ENCODE data around the gene RPRD1B.

The RPRD1B gene, protein sequence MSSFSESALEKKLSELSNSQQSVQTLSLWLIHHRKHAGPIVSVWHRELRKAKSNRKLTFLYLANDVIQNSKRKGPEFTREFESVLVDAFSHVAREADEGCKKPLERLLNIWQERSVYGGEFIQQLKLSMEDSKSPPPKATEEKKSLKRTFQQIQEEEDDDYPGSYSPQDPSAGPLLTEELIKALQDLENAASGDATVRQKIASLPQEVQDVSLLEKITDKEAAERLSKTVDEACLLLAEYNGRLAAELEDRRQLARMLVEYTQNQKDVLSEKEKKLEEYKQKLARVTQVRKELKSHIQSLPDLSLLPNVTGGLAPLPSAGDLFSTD

DNA sequence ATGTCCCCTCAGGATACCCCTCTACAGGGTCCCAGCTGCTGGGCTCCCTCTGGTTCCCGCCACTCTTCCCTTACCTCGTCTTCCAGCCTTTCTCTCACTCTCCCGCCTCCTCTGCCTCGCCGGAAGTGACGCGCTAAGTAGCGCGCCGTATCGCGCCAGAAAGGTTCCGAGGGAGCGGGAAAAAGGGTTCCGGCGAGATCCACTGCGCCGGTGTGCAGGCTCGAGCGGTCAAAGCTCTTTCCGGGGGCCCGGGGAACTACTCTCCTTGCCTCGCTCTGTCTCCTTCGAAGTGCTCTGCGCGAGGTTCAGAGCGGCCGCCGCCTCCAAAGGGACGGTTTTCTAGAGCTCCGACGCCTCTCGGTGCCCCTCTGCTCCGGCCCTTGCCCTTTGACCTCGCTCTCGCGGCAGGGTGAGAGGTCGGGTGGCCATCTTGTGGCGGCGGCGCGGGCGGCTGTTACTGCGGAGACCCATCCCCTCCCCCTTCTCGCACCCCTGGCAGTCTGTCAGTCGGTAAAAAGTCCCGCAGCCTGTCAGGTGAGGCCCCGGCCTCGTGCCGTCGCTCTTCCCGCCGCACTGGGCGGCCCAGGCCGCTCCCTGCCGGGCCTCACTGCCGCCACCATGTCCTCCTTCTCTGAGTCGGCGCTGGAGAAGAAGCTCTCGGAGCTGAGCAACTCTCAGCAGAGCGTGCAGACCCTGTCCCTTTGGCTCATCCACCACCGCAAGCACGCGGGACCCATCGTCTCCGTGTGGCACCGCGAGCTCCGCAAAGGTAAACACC is at the start of gene RPRD1B, which contains the start of gene TTI1:
Gene RPRD1B, plus strand, starts transcription at position 417 of the 778 bp plus-strand sequence. Its CDS starts 202 bp downstream, at position 619.
Gene TTI1, minus strand, starts transcription at position 127 of the 778 bp plus-strand sequence. CDS start 19,640 bp downstream, outside the sequence.
- peak; percentile 85 for DNase-seq (ENCODE audit: low read depth)

DNA sequence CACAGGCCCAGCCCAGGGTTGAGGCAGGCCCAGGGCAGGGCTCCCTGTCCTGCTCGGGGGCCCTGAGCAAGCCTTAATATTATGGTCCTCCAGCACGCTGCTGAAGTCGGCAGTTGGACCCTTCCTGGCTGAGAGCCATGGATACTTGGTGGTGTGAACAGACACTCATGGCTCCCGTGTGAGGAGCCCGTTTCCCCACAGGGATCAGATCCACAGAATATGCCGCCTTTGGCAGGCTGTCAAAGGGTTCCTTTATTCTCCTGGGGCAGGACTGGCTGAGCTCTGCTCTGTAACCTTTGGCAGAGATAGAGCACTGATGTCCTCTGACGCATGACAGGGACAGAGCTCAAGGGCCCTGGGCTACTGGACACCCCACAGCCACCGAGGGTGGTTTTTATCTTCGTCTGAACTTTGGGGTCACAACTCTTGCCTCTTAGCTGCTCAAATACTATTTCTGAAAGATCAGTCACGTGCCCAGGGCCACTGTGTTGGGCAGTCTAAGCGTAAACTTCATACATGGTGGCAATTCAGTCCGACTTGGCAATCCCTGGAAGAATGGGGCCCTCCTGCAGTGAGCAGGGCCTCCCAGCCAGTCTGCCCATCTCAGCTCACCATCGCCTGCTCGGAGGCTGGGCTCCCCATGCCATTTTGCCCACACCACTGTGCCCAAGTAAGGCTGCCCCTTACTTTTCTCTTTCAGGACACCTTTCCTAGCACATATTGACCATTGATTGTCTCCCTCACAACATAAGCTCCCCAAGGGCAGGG is 49.3 kb upstream of the RPRD1B start:
- DNase-seq (ENCODE audit: low read depth), result no peak

DNA sequence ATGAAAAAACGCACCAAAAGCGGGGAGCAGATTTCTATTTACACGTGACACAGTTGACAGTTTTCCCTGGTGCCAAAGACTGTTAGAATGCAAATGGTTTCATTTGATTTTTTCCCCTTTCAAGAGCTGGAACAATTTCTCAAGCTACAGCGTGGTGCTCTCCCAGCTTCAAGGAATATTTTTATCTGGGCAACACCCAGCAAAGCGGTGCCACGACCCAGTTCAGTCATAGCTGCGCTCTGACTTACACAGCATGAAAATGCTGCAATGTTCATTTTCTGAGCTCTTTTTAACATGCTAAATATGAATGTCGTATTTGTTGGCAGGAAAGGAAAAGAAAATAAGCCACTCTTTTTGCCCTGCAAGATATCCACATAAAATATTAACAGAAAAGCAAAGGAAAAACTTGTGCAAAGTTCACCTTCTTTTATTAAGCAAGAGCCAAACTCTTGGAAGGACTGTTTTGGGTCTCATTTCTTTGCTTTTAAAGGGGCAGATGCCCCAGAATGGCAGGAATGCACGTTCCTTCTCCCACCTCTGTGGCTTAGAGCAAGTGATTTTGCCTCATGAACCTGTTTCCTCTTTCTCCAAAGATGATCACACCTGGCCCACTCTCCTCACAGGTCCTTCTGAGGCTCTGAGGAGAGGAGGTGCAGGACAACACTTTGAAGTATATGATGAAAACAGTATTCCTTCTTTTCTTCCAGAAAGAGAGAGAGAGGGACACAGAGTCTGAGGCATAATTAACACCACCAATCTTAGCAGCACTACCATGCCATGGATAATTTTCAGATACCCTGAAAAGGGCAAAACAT is 47.3 kb upstream of the RPRD1B start:
- DNase-seq (ENCODE audit: low read depth), result no peak

DNA sequence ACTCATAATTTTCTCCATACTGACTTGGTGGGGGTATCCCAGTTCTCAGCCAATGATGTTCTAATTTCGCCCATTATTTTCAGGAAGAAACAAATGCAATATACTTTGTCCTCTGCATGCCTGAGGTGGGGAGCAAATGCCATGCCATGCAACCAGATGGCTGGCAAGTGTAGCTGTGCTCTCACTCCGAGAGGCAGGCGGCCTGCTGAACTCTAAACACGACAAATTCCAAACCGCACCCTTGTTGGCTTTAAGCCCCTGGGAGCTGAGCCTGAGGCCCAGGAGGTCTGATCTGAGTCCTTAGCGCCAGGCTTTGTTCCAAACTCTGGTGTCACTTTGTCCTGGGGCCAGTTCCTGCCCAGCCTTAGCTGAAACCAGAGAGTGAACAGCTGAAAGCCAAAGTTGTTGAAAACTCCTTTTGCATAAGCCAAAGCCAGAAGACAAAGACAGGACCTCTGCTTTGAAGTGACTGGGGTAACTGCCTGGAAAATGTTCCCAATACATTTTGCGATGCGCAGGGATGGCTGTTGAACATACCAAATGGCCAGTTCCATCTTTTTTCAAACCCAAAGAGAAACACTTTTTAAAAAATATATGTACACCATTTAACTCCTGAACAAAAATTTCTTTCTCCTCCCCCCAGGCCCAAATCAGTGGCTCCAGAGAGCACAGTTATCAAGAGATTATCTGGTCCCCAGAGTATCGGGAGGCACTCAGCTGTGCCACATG is 46.5 kb upstream of the RPRD1B start:
- no peak for DNase-seq (ENCODE audit: low read depth)

DNA sequence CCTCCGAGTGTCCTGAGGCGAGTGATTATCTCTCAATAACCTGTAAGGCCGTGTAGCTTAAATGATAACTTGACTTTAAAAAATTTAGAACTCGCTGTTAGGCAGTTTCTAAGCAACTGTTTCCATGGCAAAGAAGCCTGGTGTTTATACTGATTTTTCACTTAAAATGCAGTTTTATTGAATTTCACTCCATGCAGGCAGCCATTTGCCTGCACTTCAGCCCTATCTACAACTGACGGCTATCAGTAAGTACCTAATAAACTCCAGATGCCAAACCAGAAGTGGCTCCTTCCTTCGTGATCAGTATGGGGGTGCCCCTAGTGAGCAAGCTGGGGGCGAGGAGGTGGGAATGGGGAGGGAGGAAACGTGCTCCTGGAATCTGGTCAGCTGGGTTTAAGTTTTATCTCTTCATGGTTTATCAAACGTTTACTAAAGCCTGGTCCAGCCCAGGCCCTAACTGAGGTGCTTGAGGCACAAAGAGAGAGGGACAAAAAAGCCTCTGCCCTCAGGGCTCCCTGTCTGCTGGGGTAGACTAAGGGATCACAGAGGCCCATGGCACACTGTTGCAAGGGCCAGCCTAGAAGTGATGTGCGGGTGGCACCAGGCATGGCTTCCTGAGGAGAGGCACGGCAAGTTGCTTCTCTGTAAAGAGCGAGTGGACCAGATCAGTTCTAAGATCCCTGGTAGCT is 45.8 kb upstream of the RPRD1B start:
- no peak for DNase-seq (ENCODE audit: low read depth)

DNA sequence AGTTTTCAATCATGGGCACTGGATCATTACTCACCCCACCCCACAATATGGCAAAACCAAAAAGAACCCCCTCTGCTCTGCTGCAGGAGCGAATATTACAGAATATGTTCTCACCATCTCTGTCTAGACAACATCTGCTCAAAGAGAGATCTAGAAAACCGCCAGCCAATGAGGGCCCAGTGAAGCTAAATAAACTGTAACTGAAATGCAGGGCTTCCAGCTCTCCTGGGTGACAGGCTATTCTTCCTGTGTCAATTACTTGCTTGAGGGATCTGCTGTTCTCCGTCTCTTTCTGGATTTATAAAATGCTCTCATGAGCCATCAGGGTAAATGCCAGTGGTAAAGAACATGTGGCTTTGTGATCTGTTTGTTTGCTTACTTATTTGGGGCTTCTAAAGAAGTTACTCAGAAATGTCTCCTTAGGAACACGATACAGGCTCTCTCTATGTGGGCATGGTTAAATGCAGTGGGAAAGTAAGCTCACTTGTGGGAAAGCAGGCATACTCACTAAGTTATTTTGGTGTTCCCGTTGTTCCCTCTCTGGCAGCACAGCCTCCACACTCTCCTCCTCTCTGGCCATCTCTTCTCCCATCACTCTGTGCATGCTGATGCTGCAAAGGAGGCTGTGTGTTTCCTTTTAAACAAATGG is 45.1 kb upstream of the RPRD1B start:
- DNase-seq (ENCODE audit: low read depth), result no peak

DNA sequence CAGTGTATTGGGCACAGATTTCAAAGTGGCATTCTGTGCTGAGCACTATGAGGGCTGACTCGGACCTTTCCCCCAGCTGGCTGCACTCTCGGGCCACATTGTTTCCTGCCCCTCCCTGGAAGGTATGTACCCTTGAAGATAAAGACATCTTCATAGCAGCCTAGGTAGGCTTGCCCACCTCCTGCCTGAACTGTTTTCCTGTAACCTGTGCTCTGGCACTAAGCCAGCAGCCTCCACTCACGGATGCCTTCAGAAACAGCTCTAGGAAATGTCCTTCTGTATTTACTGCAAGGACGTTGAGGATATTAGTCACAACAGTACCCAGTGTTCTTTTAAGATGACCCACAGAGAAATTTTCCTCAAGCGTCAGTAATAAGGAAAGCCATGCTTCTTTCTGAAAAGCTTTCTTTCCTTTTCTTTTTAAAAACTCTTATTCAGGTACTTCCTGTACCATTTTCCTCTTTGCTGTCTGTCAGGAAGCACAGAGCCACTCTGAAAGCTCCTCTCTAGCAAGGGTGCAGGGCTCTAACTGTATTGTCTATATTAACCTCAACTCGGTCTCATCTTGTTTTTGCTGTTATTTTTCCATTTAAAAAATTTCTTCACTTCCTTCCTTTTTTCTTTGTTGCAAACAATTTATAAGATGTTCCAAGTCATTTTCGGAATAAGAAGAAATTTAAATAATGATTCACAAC is 43.8 kb upstream of the RPRD1B start:
- DNase-seq (ENCODE audit: low read depth), result no peak

DNA sequence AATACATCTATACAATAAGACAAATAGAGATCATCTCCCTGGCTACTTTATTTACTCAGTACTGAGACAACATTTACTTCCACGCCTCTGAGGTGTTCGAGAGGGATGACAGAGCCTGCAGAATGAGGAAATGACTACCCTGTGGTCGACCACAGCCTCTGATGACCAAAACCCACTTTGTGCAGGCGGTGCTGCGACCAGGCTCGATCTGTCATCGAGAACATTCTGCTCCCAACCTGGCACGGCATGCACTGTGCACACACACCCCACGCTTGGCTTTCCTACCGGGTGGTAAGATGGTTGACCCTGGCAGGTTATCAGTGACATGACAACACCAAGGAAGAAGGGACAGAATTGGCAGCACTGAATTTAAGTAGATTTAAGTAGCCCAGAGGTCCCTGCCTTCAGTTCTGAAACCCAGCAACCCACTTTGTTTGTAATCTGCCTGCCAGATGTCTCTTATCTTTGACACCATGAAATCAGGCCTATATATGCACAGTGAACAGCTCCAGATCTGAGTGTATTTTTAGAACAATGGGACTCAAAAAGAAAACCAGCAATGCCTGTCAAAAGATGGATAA is 42.9 kb upstream of the RPRD1B start:
- no peak for DNase-seq (ENCODE audit: low read depth)

DNA sequence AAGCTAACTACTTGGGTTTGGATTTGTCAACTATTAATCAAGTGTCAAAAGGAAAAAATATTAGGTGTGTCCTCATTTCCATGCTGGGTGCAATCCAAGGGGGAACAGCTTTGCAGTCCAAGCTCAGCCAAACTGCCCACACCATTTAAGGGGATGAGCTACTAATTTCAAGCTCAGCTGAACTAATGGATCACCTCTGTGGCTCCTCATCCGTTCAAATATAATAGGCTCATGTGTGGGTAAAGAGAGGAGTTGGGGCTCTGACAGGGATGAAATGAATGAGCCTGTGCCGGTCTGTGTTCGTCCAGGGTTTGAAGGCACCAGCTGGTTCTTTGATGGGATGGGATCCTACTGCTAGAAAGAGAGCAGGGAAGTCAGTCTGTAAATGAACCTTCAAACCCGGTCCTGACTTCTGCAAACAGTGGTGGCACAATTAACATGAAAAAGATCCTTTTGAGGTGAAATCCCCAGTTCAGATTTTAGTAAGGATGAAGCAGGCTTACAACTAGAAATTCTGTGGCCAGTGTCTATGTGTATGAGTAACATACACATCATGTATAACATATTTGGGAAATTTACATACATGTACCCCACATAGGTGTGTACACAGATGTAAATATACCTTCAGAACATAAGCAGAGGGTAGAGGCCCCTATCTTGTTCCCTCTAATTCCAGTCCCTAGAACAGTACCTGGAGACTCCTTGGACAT is 42.2 kb upstream of the RPRD1B start:
- no peak for DNase-seq (ENCODE audit: low read depth)

DNA sequence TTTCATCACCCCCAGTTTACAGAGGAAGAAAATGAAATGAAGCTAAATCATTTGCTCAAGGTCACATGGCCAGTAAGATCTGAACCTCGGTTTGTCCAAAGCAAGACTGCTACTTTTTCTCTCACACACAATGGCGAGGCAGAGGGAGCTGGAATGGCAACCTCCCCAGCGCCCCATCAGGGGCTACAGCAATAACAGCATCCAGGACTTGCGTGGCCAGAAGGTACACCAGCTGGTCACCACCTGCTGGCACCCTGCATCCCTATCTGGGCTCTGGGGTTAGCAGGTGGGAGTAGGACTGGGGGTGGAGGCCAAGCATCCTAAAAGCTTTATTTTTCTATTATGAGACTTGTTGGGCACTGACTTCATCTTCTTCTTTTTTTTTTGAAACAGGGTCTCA is 41.6 kb upstream of the RPRD1B start:
- no peak for DNase-seq (ENCODE audit: low read depth)

DNA sequence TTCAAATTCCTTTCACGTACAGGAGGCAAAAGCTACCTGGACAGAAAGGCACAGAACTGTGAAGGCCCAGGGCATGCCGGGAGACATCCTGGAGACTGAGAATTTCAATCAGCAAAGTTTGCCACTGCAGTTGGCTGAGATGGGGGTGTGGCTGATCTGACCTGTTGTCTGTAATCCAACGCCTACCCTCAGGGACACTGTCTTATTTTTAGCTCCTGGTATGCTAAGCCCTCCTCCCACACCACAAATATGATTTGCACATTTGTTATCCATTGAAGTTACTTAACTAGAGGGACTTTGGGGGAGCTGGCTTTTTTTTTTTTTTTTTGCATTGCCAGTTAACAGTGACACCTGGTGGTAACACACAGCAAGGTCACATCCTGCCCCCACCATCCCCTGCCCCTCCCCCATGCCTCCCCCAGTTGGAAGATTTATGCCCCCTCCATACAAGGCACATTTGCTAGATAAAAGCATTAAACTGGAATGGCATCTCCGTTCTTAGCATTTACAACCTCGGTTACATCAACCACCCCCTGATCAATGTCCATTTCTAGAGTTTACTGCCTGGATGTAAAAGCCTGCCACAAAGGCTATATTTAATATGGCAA is 40.6 kb upstream of the RPRD1B start:
- no peak for DNase-seq (ENCODE audit: low read depth)

DNA sequence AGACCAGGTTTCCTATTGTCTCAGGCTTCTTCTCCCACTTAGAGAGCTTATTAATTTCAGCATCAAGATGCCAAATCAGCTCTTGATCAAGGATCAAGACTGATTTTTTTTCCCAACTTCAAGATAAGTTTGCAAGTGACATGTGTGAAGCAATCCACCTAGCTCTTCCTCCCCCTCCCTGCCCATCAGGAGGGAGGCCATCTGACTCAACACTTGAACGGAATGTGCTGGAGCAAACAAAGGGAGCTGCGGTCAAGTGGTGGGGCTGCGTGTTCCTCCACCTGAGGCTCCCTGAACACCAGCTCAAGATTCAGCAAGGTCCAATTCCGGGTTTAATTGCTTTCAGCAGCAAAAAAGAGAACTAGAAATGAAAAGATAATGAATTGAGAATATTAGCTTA is 39.0 kb upstream of the RPRD1B start:
- no peak for DNase-seq (ENCODE audit: low read depth)

DNA sequence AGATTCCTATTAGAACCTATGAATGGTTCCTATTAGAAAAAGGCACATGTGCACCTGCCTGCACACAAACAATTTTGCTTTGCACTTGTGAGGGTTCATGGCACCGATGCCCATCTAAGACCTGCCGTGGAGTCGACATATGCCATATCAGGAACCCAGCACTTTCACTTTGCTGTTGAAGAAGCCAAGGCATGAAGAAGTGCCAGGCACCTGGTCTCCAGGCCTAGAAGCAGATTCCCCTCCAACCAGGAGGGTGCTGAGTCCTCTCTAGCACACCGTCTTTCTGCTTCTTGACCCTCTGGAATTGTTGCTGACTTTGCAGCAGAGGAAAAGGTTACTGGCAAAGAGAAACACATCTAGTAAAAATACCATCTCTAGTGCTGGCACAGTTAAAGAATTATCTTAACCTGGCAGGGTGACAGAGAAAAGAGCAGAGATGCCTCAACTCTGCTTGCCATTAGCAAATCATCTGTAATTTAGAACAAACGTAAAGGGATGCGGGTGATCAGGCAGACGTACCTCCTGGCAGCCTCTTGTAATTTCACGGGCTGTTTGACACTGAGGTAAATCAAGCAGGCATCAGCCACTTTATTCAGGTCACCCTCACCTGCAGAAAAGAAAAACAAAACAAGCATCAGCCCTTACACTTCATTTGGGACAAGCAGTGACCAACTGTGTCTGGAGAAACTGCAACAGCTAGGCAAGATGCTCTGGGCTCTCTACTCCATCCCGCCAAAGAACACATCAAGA is 37.5 kb upstream of the RPRD1B start:
- DNase-seq (ENCODE audit: low read depth), result no peak

DNA sequence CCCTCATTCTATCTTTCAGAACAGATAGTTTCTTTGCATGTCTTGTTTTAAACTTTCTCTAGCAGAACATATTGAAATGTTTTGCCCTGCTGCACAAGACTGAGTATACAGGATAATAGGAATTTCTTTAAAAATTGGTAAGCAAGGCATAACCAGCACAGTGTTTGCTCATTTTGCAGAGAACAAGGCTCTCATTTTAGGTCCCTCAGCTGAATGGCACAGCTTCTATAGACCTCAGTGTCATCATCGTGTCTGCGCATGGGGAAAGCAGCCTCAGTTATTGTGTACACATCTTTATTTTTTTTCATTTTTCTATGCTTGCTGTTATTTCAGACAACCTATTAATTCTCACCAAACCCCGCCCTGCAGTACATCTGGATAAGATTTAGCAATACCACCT is 36.0 kb upstream of the RPRD1B start:
- no peak for DNase-seq (ENCODE audit: low read depth)

DNA sequence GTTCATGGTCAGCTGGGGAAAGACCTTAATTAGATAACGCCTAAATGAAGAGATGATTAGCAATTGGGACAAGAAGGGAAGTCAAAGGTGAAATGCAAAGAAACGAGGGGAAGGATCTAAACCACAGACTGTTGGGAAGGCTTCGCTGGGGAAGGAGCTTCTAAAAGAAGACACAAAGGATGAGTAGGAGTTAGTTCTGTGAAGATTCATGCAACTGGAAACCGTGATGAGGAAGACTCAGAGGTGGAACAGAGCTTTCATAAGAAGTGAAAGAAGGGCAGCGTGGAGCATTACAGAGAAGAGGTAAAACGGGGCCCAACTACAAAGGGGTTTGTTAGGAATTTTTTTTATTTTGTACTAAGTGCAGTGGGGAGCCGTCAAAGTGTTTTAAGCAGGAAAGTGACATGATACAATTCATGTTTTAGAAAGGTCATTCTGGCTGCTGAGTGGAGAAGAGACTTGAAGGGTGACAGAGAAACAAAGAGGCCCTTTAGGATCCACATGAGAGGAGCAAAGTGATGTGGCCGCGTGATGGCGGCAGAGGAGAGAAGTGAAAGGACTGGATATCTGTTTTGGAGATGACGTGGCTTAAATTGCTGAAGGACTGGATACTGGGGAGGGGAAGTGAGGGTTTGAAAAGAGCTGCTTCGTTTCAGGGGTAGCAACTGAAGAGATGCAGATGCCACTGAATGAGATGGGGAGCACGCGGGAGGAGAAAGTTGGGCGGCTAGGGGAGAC is 33.9 kb upstream of the RPRD1B start:
- no peak for DNase-seq (ENCODE audit: low read depth)

DNA sequence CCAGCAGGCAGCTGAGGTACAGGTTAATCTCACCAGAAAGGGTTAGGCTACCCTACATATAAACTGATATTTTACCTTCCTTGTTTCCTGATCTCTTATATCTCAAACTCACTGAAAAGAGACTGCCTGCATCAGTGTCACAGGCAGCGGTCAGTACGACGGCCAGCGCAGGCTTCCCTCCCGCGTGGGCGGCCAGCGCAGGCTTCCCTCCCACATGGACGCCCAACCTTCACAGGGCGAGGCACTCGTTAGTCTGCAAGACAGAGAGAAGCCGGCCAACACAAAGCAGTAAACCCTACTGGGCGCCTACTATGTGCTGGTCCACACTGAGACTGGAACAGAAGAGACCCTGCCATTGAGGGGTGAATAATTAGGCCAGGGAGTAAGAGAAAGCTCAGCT is 33.3 kb upstream of the RPRD1B start:
- no peak for DNase-seq (ENCODE audit: low read depth)
